Measurements from ENCODE around the gene FAM120C.

The FAM120C gene

GRCh38 chrX:54182864-54183613 is at the start of gene FAM120C:
FAM120C (minus strand) TSS chrX:54183254; CDS start chrX:54183198, 56 bp downstream.
- TF ChIP-seq, protein P1, sequence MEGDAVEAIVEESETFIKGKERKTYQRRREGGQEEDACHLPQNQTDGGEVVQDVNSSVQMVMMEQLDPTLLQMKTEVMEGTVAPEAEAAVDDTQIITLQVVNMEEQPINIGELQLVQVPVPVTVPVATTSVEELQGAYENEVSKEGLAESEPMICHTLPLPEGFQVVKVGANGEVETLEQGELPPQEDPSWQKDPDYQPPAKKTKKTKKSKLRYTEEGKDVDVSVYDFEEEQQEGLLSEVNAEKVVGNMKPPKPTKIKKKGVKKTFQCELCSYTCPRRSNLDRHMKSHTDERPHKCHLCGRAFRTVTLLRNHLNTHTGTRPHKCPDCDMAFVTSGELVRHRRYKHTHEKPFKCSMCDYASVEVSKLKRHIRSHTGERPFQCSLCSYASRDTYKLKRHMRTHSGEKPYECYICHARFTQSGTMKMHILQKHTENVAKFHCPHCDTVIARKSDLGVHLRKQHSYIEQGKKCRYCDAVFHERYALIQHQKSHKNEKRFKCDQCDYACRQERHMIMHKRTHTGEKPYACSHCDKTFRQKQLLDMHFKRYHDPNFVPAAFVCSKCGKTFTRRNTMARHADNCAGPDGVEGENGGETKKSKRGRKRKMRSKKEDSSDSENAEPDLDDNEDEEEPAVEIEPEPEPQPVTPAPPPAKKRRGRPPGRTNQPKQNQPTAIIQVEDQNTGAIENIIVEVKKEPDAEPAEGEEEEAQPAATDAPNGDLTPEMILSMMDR (conservative IDR thresholded peaks at IDR 0.05): no peak
- TF ChIP-seq ZFX (IDR thresholded peaks at IDR 0.05): 0 out of 2 replicates have a peak, but pooled peaks have one; percentile 37
- peak within 1 kb of the TSS; percentile 100 for H3K27ac ChIP-seq

GRCh38 chrX:54230435-54231148 is 47.5 kb upstream of the FAM120C start:
- H3K27ac ChIP-seq: no peak overlapping the region
- TF ChIP-seq, protein P1 (conservative IDR thresholded peaks at IDR 0.05): no peak
- TF ChIP-seq ZFX (IDR thresholded peaks at IDR 0.05): no peak

- no peak for TF ChIP-seq ZFX (IDR thresholded peaks at IDR 0.05)
- TF ChIP-seq, protein P1 (conservative IDR thresholded peaks at IDR 0.05): no peak
- no peak overlapping the region for H3K27ac ChIP-seq
Observed at GRCh38 chrX:54223581-54223980, 40.5 kb upstream of the FAM120C start.

DNA sequence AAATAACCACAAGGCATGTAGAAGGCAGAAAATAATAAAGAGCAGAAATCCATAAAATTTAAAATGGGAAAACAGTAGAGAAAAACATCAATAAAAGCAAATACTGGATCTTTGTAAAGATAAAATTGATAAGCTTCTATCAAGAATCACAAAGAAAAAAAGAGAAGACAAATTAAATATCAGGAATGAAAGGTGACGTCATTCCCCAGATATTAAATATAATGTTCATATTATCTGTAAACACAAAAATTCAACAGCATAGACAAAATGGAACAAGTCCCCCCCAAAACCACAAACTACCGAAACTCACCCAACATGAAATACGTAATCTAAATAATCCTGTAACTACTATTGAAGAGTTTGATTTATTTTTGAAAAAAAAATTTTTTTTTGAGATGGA is 30.5 kb upstream of the FAM120C start:
- TF ChIP-seq, protein P1 (conservative IDR thresholded peaks at IDR 0.05): no peak
- TF ChIP-seq ZFX (IDR thresholded peaks at IDR 0.05): no peak
- no peak overlapping the region for H3K27ac ChIP-seq

DNA sequence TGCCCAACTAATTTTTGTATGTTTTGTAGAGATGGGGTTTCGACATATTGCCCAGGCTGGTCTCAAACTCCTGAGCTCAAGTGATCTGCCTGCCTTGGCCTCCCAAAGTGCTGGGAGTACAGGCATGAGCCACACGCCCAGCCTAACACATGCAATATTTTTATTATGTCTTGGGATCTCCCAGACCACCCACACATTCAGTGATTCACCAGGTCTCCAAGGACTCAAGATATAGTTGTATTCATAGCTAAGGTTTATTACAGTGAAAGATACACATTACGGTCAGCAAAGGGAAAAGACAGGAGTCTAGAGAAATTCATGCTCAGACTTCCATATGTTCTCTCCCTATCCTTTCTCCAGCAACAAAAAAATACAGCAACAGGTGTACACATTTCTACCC is 25.5 kb upstream of the FAM120C start:
- no peak overlapping the region for H3K27ac ChIP-seq
- TF ChIP-seq, protein P1 (conservative IDR thresholded peaks at IDR 0.05): no peak
- no peak for TF ChIP-seq ZFX (IDR thresholded peaks at IDR 0.05)

DNA sequence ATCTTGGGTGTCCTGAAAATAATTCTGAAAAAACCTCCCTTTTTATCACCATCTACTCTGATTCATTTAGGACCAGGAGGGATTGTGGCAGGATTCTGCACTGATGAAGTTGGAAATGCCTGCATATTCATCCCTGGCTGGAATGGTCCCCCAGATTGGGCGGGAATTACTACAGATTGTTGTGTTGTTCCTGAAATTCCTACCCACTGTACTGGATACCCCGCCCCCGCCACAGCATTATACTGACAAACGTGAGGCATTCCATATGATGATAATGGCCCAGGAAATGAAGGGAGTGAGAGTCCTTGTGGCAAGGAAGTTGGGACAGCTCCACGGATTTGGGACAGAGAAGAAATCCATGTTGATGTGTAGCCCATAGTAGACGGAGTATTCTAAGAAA is 15.2 kb upstream of the FAM120C start:
- H3K27ac ChIP-seq: no peak overlapping the region
- TF ChIP-seq, protein P1 (conservative IDR thresholded peaks at IDR 0.05): no peak
- no peak for TF ChIP-seq ZFX (IDR thresholded peaks at IDR 0.05)

- no peak overlapping the region for H3K27ac ChIP-seq
- no peak for TF ChIP-seq ZFX (IDR thresholded peaks at IDR 0.05)
- TF ChIP-seq, protein P1 (conservative IDR thresholded peaks at IDR 0.05): no peak
Observed at GRCh38 chrX:54194982-54195588, 12.0 kb upstream of the FAM120C start.
